RWPE2 (cell line): ENCODE data around the gene FHIT.

ENCODE experiments used
- ATAC-seq: fragments of 200-7000 bp; cut with Tn5 transposase; 3 replicates; pipeline ENCODE4 v1.9.1; 2021; ENCODE audit warnings: low read depth
- DNase-seq: peaks from one replicate; pipeline ENCODE4 v3.0.0-alpha.2; 2020; ENCODE audit warnings: low spot score
- H3K27ac ChIP-seq: fragments of 450-650 bp; 2 replicates; pipeline ENCODE4 v1.5.1; 2017; ENCODE audit warnings: mild to moderate bottlenecking; ENCODE audit not compliant: poor library complexity, severe bottlenecking
- H3K27me3 ChIP-seq: fragments of 250-450 bp; sonication (Bioruptor Pico); 2 replicates; pipeline ENCODE4 v1.5.1; 2021; ENCODE audit warnings: mild to moderate bottlenecking, moderate library complexity; ENCODE audit not compliant: insufficient read depth, poor library complexity, severe bottlenecking
- H3K36me3 ChIP-seq: fragments of 250-450 bp; sonication (Bioruptor Pico); 2 replicates; pipeline ENCODE4 v1.5.1; 2020; ENCODE audit warnings: low read depth, mild to moderate bottlenecking, moderate library complexity
- H3K4me1 ChIP-seq: fragments of 250-450 bp; sonication (Bioruptor Pico); 2 replicates; pipeline ENCODE4 v1.5.1; 2021; ENCODE audit warnings: mild to moderate bottlenecking, moderate library complexity; ENCODE audit not compliant: insufficient read depth, poor library complexity, severe bottlenecking
- H3K4me3 ChIP-seq: fragments of 250-450 bp; sonication (Bioruptor Pico); 2 replicates; pipeline ENCODE4 v1.5.1; 2021; ENCODE audit warnings: mild to moderate bottlenecking, moderate library complexity; ENCODE audit not compliant: severe bottlenecking
- H3K9me3 ChIP-seq: fragments of 250-450 bp; sonication (Bioruptor Pico); 2 replicates; pipeline ENCODE4 v1.5.1; 2021; ENCODE audit warnings: mild to moderate bottlenecking, moderate library complexity; ENCODE audit not compliant: severe bottlenecking
- CTCF ChIP-seq: fragments of 450-650 bp; IDR thresholded peaks from one replicate; pipeline ENCODE4 v1.5.1; 2017; ENCODE audit warnings: mild to moderate bottlenecking, moderate library complexity; ENCODE audit not compliant: poor library complexity, severe bottlenecking

Gene FHIT

GRCh38 chr3:59899061-59899460 lies 1352.2 kb downstream of the FHIT start:
- Histone ChIP-seq H3K27ac (no peak overlapping the region), H3K36me3 (no peaks in the 10 kb centered on the region), H3K4me3 (no peak overlapping the region), H3K4me1 (no peaks in the 10 kb centered on the region), H3K9me3 (no peaks in the 10 kb centered on the region), H3K27me3 (no peaks in the 10 kb centered on the region)
- ATAC-seq (no peak), DNase-seq (no peak)
- TF ChIP-seq CTCF = no peak

- Histone ChIP-seq H3K4me3 (no peak overlapping the region), H3K36me3 (no peaks in the 10 kb centered on the region), H3K9me3 (no peaks in the 10 kb centered on the region), H3K4me1 (no peaks in the 10 kb centered on the region), H3K27ac (no peak overlapping the region), H3K27me3 (no peaks in the 10 kb centered on the region)
- TF ChIP-seq CTCF = no peak
- ATAC-seq = no peak
- DNase-seq = no peak
Observed at GRCh38 chr3:59895972-59896371, 1355.3 kb downstream of the FHIT start.

- DNase-seq = no peak
- Histone ChIP-seq H3K4me1 (no peaks in the 10 kb centered on the region), H3K36me3 (no peaks in the 10 kb centered on the region), H3K27me3 (no peaks in the 10 kb centered on the region), H3K9me3 (no peaks in the 10 kb centered on the region), H3K27ac (no peak overlapping the region), H3K4me3 (no peak overlapping the region)
- no peak for TF ChIP-seq CTCF
- ATAC-seq = no peak
Observed at GRCh38 chr3:59894425-59895121, 1356.7 kb downstream of the FHIT start.

- H3K27me3 ChIP-seq = no peaks in the 10 kb centered on the region
- no peak overlapping the region for H3K4me3 ChIP-seq
- H3K9me3 ChIP-seq = no peaks in the 10 kb centered on the region
- no peak overlapping the region for H3K27ac ChIP-seq
- no peak for TF ChIP-seq CTCF
- H3K36me3 ChIP-seq = no peaks in the 10 kb centered on the region
- DNase-seq (no peak), ATAC-seq (no peak)
- H3K4me1 ChIP-seq = no peaks in the 10 kb centered on the region
Observed at GRCh38 chr3:59890639-59891038, 1360.6 kb downstream of the FHIT start.

- no peak overlapping the region for H3K27ac ChIP-seq
- H3K4me3 ChIP-seq = no peak overlapping the region
- TF ChIP-seq CTCF = no peak
- DNase-seq (no peak), ATAC-seq (no peak)
- H3K27me3 ChIP-seq = no peaks in the 10 kb centered on the region
- no peaks in the 10 kb centered on the region for H3K9me3 ChIP-seq
- H3K4me1 ChIP-seq = no peaks in the 10 kb centered on the region
- H3K36me3 ChIP-seq = no peaks in the 10 kb centered on the region
Observed at GRCh38 chr3:59886790-59887189, 1364.5 kb downstream of the FHIT start.
